Activated CD4-positive, alpha-beta T cell treated with anti-CD3 and anti-CD28 coated beads, Interleukin-2, amount 50 U/mL, for 16 hours (primary cell): ENCODE results near the gene GFM1.

Source experiments
- DNase-seq: peaks from one replicate; pipeline ENCODE4 v3.0.0-alpha.2; 2020

The GFM1 gene

DNA sequence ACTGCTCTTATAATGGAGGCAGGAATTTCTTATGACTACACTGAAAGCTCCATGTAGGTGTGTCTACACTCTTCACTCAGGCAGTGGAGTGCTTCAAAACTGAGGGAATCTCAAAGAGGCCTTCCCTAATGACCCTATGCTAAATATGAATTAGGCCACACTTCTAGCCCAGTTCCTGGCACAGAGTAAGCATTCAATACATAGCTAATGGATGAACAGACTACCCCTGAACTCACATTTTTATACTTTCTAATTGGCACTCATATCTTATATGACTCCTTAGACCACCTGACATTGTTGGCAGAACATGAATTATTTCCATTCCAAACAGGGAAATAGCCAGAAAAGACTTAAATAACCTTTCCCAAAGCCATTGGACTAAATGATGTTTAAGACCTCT, 84.5 kb downstream of the GFM1 start:
- no peak for DNase-seq

DNA sequence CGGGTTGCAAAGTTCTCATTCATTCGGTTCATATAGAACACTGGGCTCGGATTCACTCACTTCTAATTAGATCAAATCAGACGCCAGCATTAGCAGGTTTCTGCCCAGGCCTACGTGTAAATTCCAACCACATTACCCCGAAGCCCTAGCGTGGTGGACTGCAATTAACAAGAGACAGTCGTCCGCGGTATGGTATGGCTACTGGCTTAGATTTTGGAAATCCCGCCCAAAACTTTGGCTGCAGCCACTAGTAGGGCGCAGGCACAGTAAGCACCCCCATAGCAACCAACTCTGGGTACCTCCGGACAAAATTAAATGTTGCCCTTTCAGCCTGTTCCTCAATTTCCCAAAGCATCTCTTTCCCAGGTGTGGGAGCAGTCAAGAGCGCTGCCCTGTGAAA, 87.2 kb downstream of the GFM1 start:
- no peak for DNase-seq

DNA sequence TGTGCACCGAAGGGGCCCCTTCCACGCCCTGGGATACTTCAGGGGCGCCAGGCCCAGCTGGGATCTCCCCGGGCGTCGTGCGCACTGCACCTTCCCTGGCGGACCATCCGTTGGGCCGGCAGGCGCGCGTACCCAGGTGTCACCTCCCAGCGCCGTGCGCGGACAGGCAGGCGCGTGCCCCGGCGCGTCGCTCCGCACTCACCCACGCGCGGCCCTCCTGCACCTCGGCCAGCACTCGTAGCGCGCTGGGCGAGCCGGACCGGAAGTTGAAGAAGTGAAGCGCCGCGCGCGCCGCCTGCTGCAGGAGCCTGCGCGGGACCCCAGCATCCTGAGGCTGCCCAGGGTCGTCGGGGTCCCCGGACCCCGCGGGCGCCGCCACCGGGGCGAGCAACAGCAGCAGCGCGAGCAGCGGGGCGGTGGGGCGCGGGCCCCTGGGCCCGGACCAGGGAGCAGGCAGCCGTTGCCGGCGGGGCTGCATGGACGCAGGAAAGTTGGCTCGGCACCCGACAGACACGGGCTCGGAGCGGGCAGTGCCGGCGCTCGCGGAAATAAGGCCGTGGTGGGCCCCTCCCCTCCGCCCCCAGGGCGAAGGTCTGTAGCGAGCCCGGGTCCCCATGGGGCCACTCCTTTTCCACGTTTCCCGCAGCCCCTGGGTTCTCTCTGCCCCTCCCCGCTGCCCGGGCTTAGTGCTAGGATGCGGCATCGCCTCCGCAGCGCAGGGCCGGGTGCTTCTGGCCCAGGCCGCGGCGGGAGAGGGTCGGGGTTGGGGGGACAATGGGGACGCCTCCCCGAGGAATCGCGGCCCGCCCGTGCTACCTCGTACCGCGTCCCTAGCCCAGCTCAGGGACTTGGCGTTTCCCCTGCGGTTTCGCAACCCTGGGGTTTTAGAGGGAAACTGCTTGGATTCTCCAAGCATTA, 87.9 kb downstream of the GFM1 start, which contains the start of gene RARRES1:
Gene RARRES1 (minus strand): TSS at position 520 of the 918 bp plus-strand sequence. CDS start 42 bp downstream, at position 478.
- peak; percentile 44 for DNase-seq

GRCh38 chr3:158732856-158733200, 88.5 kb downstream of the GFM1 start:
- DNase-seq, result no peak

GRCh38 chr3:158733656-158734055, 89.3 kb downstream of the GFM1 start:
- DNase-seq, result no peak

- no peak for DNase-seq
Measured at GRCh38 chr3:158735296-158736033, 91.1 kb downstream of the GFM1 start.

DNA sequence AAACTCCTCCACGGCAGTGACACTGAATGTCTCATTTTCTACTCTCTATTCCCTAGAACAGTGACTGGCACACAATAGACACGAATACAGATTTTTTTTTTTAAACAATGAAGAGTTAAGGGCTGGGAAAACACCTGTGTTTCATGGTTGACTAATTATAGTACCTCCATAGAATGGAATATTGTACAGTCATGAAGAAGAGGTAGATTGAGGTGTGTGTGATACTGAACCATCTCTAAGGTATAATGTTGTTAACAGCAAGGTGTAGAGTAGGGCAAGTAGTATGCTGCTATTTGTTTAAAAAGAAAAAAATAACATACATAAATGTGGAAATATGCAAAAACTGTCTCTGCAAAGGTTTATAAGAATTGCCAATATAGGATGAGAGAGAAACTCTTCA, 93.1 kb downstream of the GFM1 start:
- DNase-seq, result no peak

GRCh38 chr3:158737976-158738615, 93.8 kb downstream of the GFM1 start:
- no peak for DNase-seq

GRCh38 chr3:158738653-158739052, 94.3 kb downstream of the GFM1 start:
- DNase-seq, result no peak

GRCh38 chr3:158739078-158739477, 94.8 kb downstream of the GFM1 start:
- DNase-seq, result no peak

DNA sequence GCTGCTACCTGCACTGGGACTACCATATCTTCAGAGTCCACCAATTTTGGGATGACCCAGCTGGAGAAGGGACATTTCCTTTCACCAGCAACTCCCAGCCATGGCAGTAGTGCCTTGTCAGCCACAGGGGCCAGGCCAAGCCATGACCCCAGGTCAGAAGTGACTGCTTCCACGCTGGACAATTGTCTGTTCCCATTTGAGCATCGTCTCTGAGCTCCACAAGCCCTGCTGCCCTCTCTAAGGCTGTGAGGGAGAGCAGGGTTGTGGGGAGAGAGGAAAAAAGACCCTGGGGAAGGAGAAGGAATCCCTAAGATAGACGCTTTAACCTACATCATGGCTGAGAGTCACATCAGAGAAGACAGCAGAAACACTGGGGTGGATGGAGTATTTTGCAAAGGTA, 95.3 kb downstream of the GFM1 start:
- DNase-seq, result no peak
